ENCODE data around the gene OPRM1.

DNA sequence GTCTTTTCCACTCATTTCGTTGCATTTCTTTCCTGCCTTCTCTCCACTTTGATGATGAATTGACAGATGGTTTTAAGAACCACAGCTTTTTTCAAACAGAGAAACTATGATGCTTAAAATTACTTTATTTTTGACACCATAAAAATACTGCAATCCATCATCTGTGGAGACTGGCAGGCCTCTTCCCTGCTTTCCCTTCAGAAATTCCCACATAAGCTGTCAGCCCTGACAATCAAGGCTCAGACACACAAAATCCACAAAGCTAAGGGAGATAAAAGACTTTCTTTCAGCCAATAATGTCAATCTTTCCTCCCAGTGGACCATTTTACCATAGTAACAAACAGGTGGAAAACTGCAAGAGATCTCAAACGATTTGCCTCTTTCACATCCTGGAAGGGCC is 235.1 kb downstream of the OPRM1 start:
- no peak for TF ChIP-seq CTCF (IDR thresholded peaks at IDR 0.05; ENCODE audit: low read depth, low read length)
- no peak for TF ChIP-seq EZH2phosphoT487 (IDR thresholded peaks at IDR 0.05; ENCODE audit: low read depth)

Measured in OCI-LY3 (cell line).